ENCODE measurements around the gene SLC37A1. TPM values are rescaled to one million over a fixed set of nuclear protein-coding genes. Genes with fewer than 3 reads are reported as not detected.

SLC37A1 gene
- total RNA-seq, 1 experiment from 2014 or later, result 23.5 TPM

- Histone ChIP-seq H3K27me3 (ENCODE audit: insufficient read depth, low read depth) (no peaks in the 10 kb centered on the region), H3K4me1 (replicated peaks; ENCODE audit: insufficient read depth) (peaks cover 22% of the 10 kb centered on the region), H3K4me2 (peak overlapping the region; percentile 69), H3K9me3 (ENCODE audit: insufficient read depth, low read depth) (no peaks in the 10 kb centered on the region), H2AFZ (peak overlapping the region; percentile 74), H3K79me2 (ENCODE audit: low read depth) (no peaks in the 10 kb centered on the region), H3K36me3 (ENCODE audit: low read depth) (no peaks in the 10 kb centered on the region), H3K27ac (peak overlapping the region; percentile 31; the same call in 1 of the 2 replicates), H3K9me2 (ENCODE audit: insufficient read depth) (no peaks in the 10 kb centered on the region), H4K20me1 (ENCODE audit: insufficient read depth) (no peaks in the 10 kb centered on the region), H3F3A (ENCODE audit: insufficient read depth, low read depth) (no peaks in the 10 kb centered on the region), H3K4me3 (peak overlapping the region; percentile 58)
- ChIA-PET POLR2A (ENCODE audit: unreplicated experiment) (no interaction called here), CTCF (no interaction called here)
- TF ChIP-seq CTCF (conservative IDR thresholded peaks at IDR 0.05), result no peak
- no peak for TF ChIP-seq EZH2 (IDR thresholded peaks at IDR 0.05; ENCODE audit: low read depth)
- intact Hi-C loops (cut with micrococcal nuclease; ENCODE audit: unreplicated experiment), result loop anchor here (1.0 to 2.0 kb wide), 2 partner anchors 21 to 23 kb away; no protein-coding TSS in a partner anchor
- BruUV-seq (replicated peaks), result TSS peak; percentile 69
- no peak for DNase-seq
These were observed 17.9 kb upstream of the SLC37A1 start for GRCh38 chr21:42495765-42496119.

- H3K27ac ChIP-seq, result peak within 1 kb of the TSS; percentile 35; the same call in 1 of the 2 replicates
- ChIA-PET CTCF (no interaction called here), POLR2A (ENCODE audit: unreplicated experiment) (interaction anchor here (0.7 to 1.3 kb wide), 2 partner anchors 22 to 29 kb away, joined by 3 to 4 read pairs; no protein-coding TSS in a partner anchor)
- H3K4me2 ChIP-seq, result peak within 1 kb of the TSS; percentile 87
- peak; percentile 94 to 99 for DNase-seq
- H3K36me3 ChIP-seq (ENCODE audit: low read depth), result no peaks in the 10 kb centered on the region
- peaks cover 28% of the 10 kb centered on the region for H3K4me1 ChIP-seq (replicated peaks; ENCODE audit: insufficient read depth)
- H3F3A ChIP-seq (ENCODE audit: insufficient read depth, low read depth), result peaks cover 4% of the 10 kb centered on the region; the same call in 1 of the 2 replicates
- no peaks in the 10 kb centered on the region for H3K27me3 ChIP-seq (ENCODE audit: insufficient read depth, low read depth)
- no peaks in the 10 kb centered on the region for H3K9me3 ChIP-seq (ENCODE audit: insufficient read depth, low read depth)
- H2AFZ ChIP-seq, result peak within 1 kb of the TSS; percentile 86
- H3K9me2 ChIP-seq (ENCODE audit: insufficient read depth), result no peaks in the 10 kb centered on the region
- TF ChIP-seq CTCF (conservative IDR thresholded peaks at IDR 0.05) (no peak), EZH2 (IDR thresholded peaks at IDR 0.05; ENCODE audit: low read depth) (no peak)
- intact Hi-C loops (cut with micrococcal nuclease; ENCODE audit: unreplicated experiment), result loop anchor here (1.0 to 2.0 kb wide), 2 partner anchors 21 to 22 kb away; no protein-coding TSS in a partner anchor
- H4K20me1 ChIP-seq (ENCODE audit: insufficient read depth), result no peaks in the 10 kb centered on the region
- no TSS peak for BruUV-seq (replicated peaks)
- H3K4me3 ChIP-seq, result peak within 1 kb of the TSS; percentile 70
- H3K79me2 ChIP-seq (ENCODE audit: low read depth), result no peaks in the 10 kb centered on the region
These were observed 17.4 kb upstream of the SLC37A1 start, which contains the start of gene RSPH1 for GRCh38 chr21:42496120-42496838. TSS of gene RSPH1 (minus strand) at chr21:42496224. CDS start at chr21:42496186, 38 bp downstream.

- H3K9me3 ChIP-seq (ENCODE audit: insufficient read depth, low read depth), result no peaks in the 10 kb centered on the region
- H3F3A ChIP-seq (ENCODE audit: insufficient read depth, low read depth), result peaks cover 6% of the 10 kb centered on the region; the same call in 1 of the 2 replicates
- intact Hi-C loops (cut with micrococcal nuclease; ENCODE audit: unreplicated experiment), result loop anchor here (1.0 to 2.0 kb wide), 2 partner anchors 21 to 22 kb away; no protein-coding TSS in a partner anchor
- no peak for DNase-seq
- ChIA-PET CTCF (no interaction called here), POLR2A (ENCODE audit: unreplicated experiment) (interaction anchor here (0.7 to 1.3 kb wide), 2 partner anchors 23 to 30 kb away, joined by 3 to 4 read pairs; no protein-coding TSS in a partner anchor)
- H2AFZ ChIP-seq, result peak overlapping the region; percentile 86
- H3K79me2 ChIP-seq (ENCODE audit: low read depth), result no peaks in the 10 kb centered on the region
- peak overlapping the region; percentile 70 for H3K4me3 ChIP-seq
- H3K27ac ChIP-seq, result 0 out of 2 replicates have a peak overlapping the region, but pooled peaks have one; percentile 35
- H3K4me1 ChIP-seq (replicated peaks; ENCODE audit: insufficient read depth), result peaks cover 33% of the 10 kb centered on the region
- peak overlapping the region; percentile 87 for H3K4me2 ChIP-seq
- H3K27me3 ChIP-seq (ENCODE audit: insufficient read depth, low read depth), result no peaks in the 10 kb centered on the region
- TF ChIP-seq CTCF (conservative IDR thresholded peaks at IDR 0.05), result no peak
- TF ChIP-seq EZH2 (IDR thresholded peaks at IDR 0.05; ENCODE audit: low read depth), result no peak
- no peaks in the 10 kb centered on the region for H3K9me2 ChIP-seq (ENCODE audit: insufficient read depth)
- no peaks in the 10 kb centered on the region for H4K20me1 ChIP-seq (ENCODE audit: insufficient read depth)
- H3K36me3 ChIP-seq (ENCODE audit: low read depth), result no peaks in the 10 kb centered on the region
- BruUV-seq (replicated peaks), result TSS peak; percentile 94
These were observed 16.8 kb upstream of the SLC37A1 start for GRCh38 chr21:42496839-42497202.
